ENCODE results near the gene DRD1. TPM values are rescaled to one million over a fixed set of nuclear protein-coding genes. Genes with fewer than 3 reads are reported as not detected.

Gene DRD1
- total RNA-seq, 1 experiment from 2014 or later: 14.0 TPM

GRCh38 chr5:175478008-175478383 lies 34.0 kb upstream of the DRD1 start:
- no peaks in the 10 kb centered on the region for H3K27me3 ChIP-seq (replicated peaks)
- H3K27ac ChIP-seq: no peak overlapping the region; the same call in 1 of the 2 replicates
- H3K4me1 ChIP-seq (replicated peaks): peaks cover 11% of the 10 kb centered on the region
- peaks cover 38% of the 10 kb centered on the region for H3K36me3 ChIP-seq
- H3K4me3 ChIP-seq: peak overlapping the region; percentile 99
- H3K9me3 ChIP-seq (replicated peaks): no peaks in the 10 kb centered on the region
- no peak for DNase-seq (ENCODE audit: low read depth in 1 of 2, low spot score in 2 of 2)

- Histone ChIP-seq H3K4me3 (no peak overlapping the region), H3K27me3 (replicated peaks) (no peaks in the 10 kb centered on the region), H3K9me3 (replicated peaks) (no peaks in the 10 kb centered on the region), H3K4me1 (replicated peaks) (peaks cover 11% of the 10 kb centered on the region), H3K27ac (no peak overlapping the region), H3K36me3 (peaks cover 33% of the 10 kb centered on the region)
- DNase-seq (ENCODE audit: low read depth in 1 of 2, low spot score in 2 of 2): no peak
Measured at GRCh38 chr5:175477440-175477839, 33.5 kb upstream of the DRD1 start.

- DNase-seq (ENCODE audit: low read depth in 1 of 2, low spot score in 2 of 2): no peak
- Histone ChIP-seq H3K4me3 (no peak overlapping the region), H3K4me1 (replicated peaks) (peaks cover 11% of the 10 kb centered on the region), H3K27ac (no peak overlapping the region), H3K36me3 (peaks cover 11% of the 10 kb centered on the region), H3K9me3 (replicated peaks) (no peaks in the 10 kb centered on the region), H3K27me3 (replicated peaks) (no peaks in the 10 kb centered on the region)
Measured at GRCh38 chr5:175475248-175475647, 31.3 kb upstream of the DRD1 start.

- Histone ChIP-seq H3K9me3 (replicated peaks) (no peaks in the 10 kb centered on the region; the same call in 1 of the 2 replicates), H3K4me3 (no peak overlapping the region), H3K36me3 (no peaks in the 10 kb centered on the region), H3K4me1 (replicated peaks) (peaks cover 6% of the 10 kb centered on the region), H3K27me3 (replicated peaks) (no peaks in the 10 kb centered on the region), H3K27ac (no peak overlapping the region)
- no peak for DNase-seq (ENCODE audit: low read depth in 1 of 2, low spot score in 2 of 2)
Measured at GRCh38 chr5:175472378-175472777, 28.4 kb upstream of the DRD1 start.

- no peak for DNase-seq (ENCODE audit: low read depth in 1 of 2, low spot score in 2 of 2)
- H3K9me3 ChIP-seq (replicated peaks): no peaks in the 10 kb centered on the region; the same call in 1 of the 2 replicates
Measured at GRCh38 chr5:175471628-175472027, 27.6 kb upstream of the DRD1 start.

GRCh38 chr5:175471196-175471595 lies 27.2 kb upstream of the DRD1 start:
- Histone ChIP-seq H3K9me3 (replicated peaks) (no peaks in the 10 kb centered on the region; the same call in 1 of the 2 replicates), H3K4me1 (replicated peaks) (peaks cover 6% of the 10 kb centered on the region), H3K36me3 (no peaks in the 10 kb centered on the region), H3K27ac (no peak overlapping the region), H3K27me3 (replicated peaks) (no peaks in the 10 kb centered on the region), H3K4me3 (no peak overlapping the region)
- DNase-seq (ENCODE audit: low read depth in 1 of 2, low spot score in 2 of 2): no peak

More at GRCh38 chr5:175471628-175472027, 27.6 kb upstream of the DRD1 start:
- H3K27ac ChIP-seq: no peak overlapping the region
- no peaks in the 10 kb centered on the region for H3K27me3 ChIP-seq (replicated peaks)
- no peak overlapping the region for H3K4me3 ChIP-seq
- peaks cover 6% of the 10 kb centered on the region for H3K4me1 ChIP-seq (replicated peaks)
- H3K36me3 ChIP-seq: no peaks in the 10 kb centered on the region

- Histone ChIP-seq H3K4me1 (replicated peaks) (peaks cover 8% of the 10 kb centered on the region), H3K36me3 (no peaks in the 10 kb centered on the region), H3K27me3 (replicated peaks) (no peaks in the 10 kb centered on the region), H3K9me3 (replicated peaks) (no peaks in the 10 kb centered on the region; the same call in 1 of the 2 replicates), H3K27ac (no peak overlapping the region), H3K4me3 (no peak overlapping the region)
- DNase-seq (ENCODE audit: low read depth in 1 of 2, low spot score in 2 of 2): no peak
Measured at GRCh38 chr5:175470781-175471180, 26.8 kb upstream of the DRD1 start.

- Histone ChIP-seq H3K36me3 (no peaks in the 10 kb centered on the region), H3K27me3 (replicated peaks) (no peaks in the 10 kb centered on the region), H3K4me1 (replicated peaks) (peaks cover 14% of the 10 kb centered on the region), H3K9me3 (replicated peaks) (no peaks in the 10 kb centered on the region; the same call in 1 of the 2 replicates), H3K4me3 (no peak overlapping the region), H3K27ac (no peak overlapping the region)
- no peak for DNase-seq (ENCODE audit: low read depth in 1 of 2, low spot score in 2 of 2)
Measured at GRCh38 chr5:175469916-175470315, 25.9 kb upstream of the DRD1 start.

- no peak for DNase-seq (ENCODE audit: low read depth in 1 of 2, low spot score in 2 of 2)
- H3K9me3 ChIP-seq (replicated peaks): no peaks in the 10 kb centered on the region; the same call in 1 of the 2 replicates
- no peak overlapping the region for H3K27ac ChIP-seq
- peaks cover 14% of the 10 kb centered on the region for H3K4me1 ChIP-seq (replicated peaks)
- H3K27me3 ChIP-seq (replicated peaks): no peaks in the 10 kb centered on the region
- H3K4me3 ChIP-seq: no peak overlapping the region
- H3K36me3 ChIP-seq: no peaks in the 10 kb centered on the region
Measured at GRCh38 chr5:175468892-175469291, 24.9 kb upstream of the DRD1 start.

- H3K36me3 ChIP-seq: no peaks in the 10 kb centered on the region
- DNase-seq (ENCODE audit: low read depth in 1 of 2, low spot score in 2 of 2): no peak
Measured at GRCh38 chr5:175467983-175468690, 24.2 kb upstream of the DRD1 start.

GRCh38 chr5:175466700-175467318 lies 22.8 kb upstream of the DRD1 start:
- no peaks in the 10 kb centered on the region for H3K36me3 ChIP-seq
- H3K9me3 ChIP-seq (replicated peaks): no peaks in the 10 kb centered on the region; the same call in 1 of the 2 replicates
- H3K4me3 ChIP-seq: no peak overlapping the region
- H3K27me3 ChIP-seq (replicated peaks): no peaks in the 10 kb centered on the region
- H3K4me1 ChIP-seq (replicated peaks): peaks cover 14% of the 10 kb centered on the region
- no peak overlapping the region for H3K27ac ChIP-seq
- no peak for DNase-seq (ENCODE audit: low read depth in 1 of 2, low spot score in 2 of 2)

More at GRCh38 chr5:175467983-175468690, 24.2 kb upstream of the DRD1 start:
- no peaks in the 10 kb centered on the region for H3K27me3 ChIP-seq (replicated peaks)
- H3K4me3 ChIP-seq: no peak overlapping the region
- no peak overlapping the region for H3K27ac ChIP-seq
- H3K4me1 ChIP-seq (replicated peaks): peaks cover 14% of the 10 kb centered on the region
- H3K9me3 ChIP-seq (replicated peaks): no peaks in the 10 kb centered on the region; the same call in 1 of the 2 replicates

- Histone ChIP-seq H3K9me3 (replicated peaks) (no peaks in the 10 kb centered on the region; the same call in 1 of the 2 replicates), H3K36me3 (no peaks in the 10 kb centered on the region), H3K4me1 (replicated peaks) (peaks cover 14% of the 10 kb centered on the region), H3K27ac (no peak overlapping the region), H3K27me3 (replicated peaks) (no peaks in the 10 kb centered on the region), H3K4me3 (no peak overlapping the region)
- DNase-seq (ENCODE audit: low read depth in 1 of 2, low spot score in 2 of 2): no peak
Measured at GRCh38 chr5:175465282-175465681, 21.3 kb upstream of the DRD1 start.

GRCh38 chr5:175464942-175465233 lies 20.9 kb upstream of the DRD1 start:
- Histone ChIP-seq H3K4me3 (no peak overlapping the region), H3K4me1 (replicated peaks) (peaks cover 14% of the 10 kb centered on the region), H3K9me3 (replicated peaks) (no peaks in the 10 kb centered on the region; the same call in 1 of the 2 replicates), H3K36me3 (no peaks in the 10 kb centered on the region), H3K27me3 (replicated peaks) (no peaks in the 10 kb centered on the region), H3K27ac (no peak overlapping the region)
- no peak for DNase-seq (ENCODE audit: low read depth in 1 of 2, low spot score in 2 of 2)

Data from SJSA1 (cell line).